H1 (cell line): ENCODE results near the gene C1RL. TPM values are rescaled to one million over a fixed set of nuclear protein-coding genes. Genes with fewer than 3 reads are reported as not detected.

Source experiments
- CTCF ChIA-PET: fragments of 300-600 bp; sonication (Branson Sonifier 250); formaldehyde crosslinking; loops from one replicate; lab custom pipeline; 2021; ENCODE audit not compliant: partially characterized antibody; lab: Charles Lee
- POLR2A ChIA-PET: fragments of 300-600 bp; sonication (Branson Sonifier 250); formaldehyde crosslinking; loops from one replicate; lab custom pipeline; 2021; ENCODE audit warnings: inconsistent platforms; ENCODE audit not compliant: partially characterized antibody; lab: Charles Lee
- DNase-seq, 2 experiments: peaks; one replicate each; pipeline versions ENCODE4 v3.0.0 to v3.0.0-alpha.2; 2010 to 2022; ENCODE audit warnings: low spot score in 2 of 2, low read depth in 1 of 2, mixed read lengths in 1 of 2
- FAIRE-seq: peaks from 2 replicates; lab custom pipeline; 2011; peaks lifted over from hg19 to GRCh38; lab: Jason Lieb, UNC
- H2AFZ ChIP-seq: 2 replicates; pipeline ENCODE4 v1.8.1; 2012; ENCODE audit warnings: low read length, inconsistent platforms
- H2AK5ac ChIP-seq: 2 replicates; pipeline ENCODE4 v1.6.1; 2013; ENCODE audit warnings: low read depth, low read length
- H2BK120ac ChIP-seq: replicated peaks from 2 replicates; pipeline ENCODE3; 2013; ENCODE audit warnings: low read depth, low read length, inconsistent platforms
- H2BK12ac ChIP-seq: 2 replicates; pipeline ENCODE4 v1.6.1; 2013; ENCODE audit warnings: low read depth, low read length
- H2BK15ac ChIP-seq: 2 replicates; pipeline ENCODE4 v1.6.1; 2013; ENCODE audit warnings: low read length
- H2BK20ac ChIP-seq: 2 replicates; pipeline ENCODE4 v1.6.1; 2013; ENCODE audit warnings: low read length
- H2BK5ac ChIP-seq: 2 replicates; pipeline ENCODE4 v1.6.1; 2013; ENCODE audit warnings: low read depth, low read length
- H3K14ac ChIP-seq: 2 replicates; pipeline ENCODE4 v1.6.1; 2013; ENCODE audit warnings: inconsistent platforms; ENCODE audit not compliant: insufficient read length
- H3K18ac ChIP-seq: 2 replicates; pipeline ENCODE4 v1.6.1; 2013; ENCODE audit warnings: low read length; ENCODE audit errors: extremely low read depth
- H3K23ac ChIP-seq: 2 replicates; pipeline ENCODE4 v1.6.1; 2013; ENCODE audit warnings: inconsistent platforms; ENCODE audit not compliant: insufficient read length
- H3K23me2 ChIP-seq: 2 replicates; pipeline ENCODE4 v1.6.1; 2013; ENCODE audit warnings: low read depth, low read length
- H3K27ac ChIP-seq: 2 replicates; pipeline ENCODE4 v1.6.1; 2011; ENCODE audit warnings: low read depth, low read length, inconsistent platforms
- H3K27me3 ChIP-seq, 4 experiments: replicated peaks in 1 of 4; 1 replicate in 1 of 4; 2 replicates in 3 of 4; pipeline versions ENCODE4 v1.6.1 to v1.8.1; 2011 to 2013; ENCODE audit warnings: low read length in 3 of 4, mild to moderate bottlenecking in 3 of 4, inconsistent platforms in 2 of 4, mixed read lengths in 2 of 4, moderate library complexity in 1 of 4; ENCODE audit not compliant: control insufficient read depth in 3 of 4, insufficient read depth in 3 of 4; ENCODE audit errors: extremely low read depth in 1 of 4
- H3K36me3 ChIP-seq, 4 experiments: 2 replicates each; pipeline versions ENCODE4 v1.6.1 to v1.8.1; 2011 to 2013; ENCODE audit warnings: mild to moderate bottlenecking in 4 of 4, low read length in 3 of 4, moderate library complexity in 2 of 4, control low read depth in 1 of 4, inconsistent platforms in 1 of 4; ENCODE audit not compliant: insufficient read depth in 4 of 4, control insufficient read depth in 2 of 4
- H3K4ac ChIP-seq: replicated peaks from 2 replicates; pipeline ENCODE3; 2013; ENCODE audit warnings: low read length, low read depth, mixed read lengths, inconsistent platforms; ENCODE audit not compliant: insufficient read length
- H3K4me1 ChIP-seq, 4 experiments: replicated peaks in 1 of 4; 1 replicate in 1 of 4; 2 replicates in 3 of 4; pipeline versions ENCODE4 v1.6.1 to v1.8.1; 2011 to 2013; ENCODE audit warnings: low read length in 3 of 4, inconsistent platforms in 2 of 4, mixed read lengths in 1 of 4; ENCODE audit not compliant: insufficient read depth in 4 of 4, control insufficient read depth in 3 of 4
- H3K4me2 ChIP-seq, 2 experiments: 2 replicates each; pipeline versions ENCODE4 v1.6.1 to v1.8.1; 2011 to 2013; ENCODE audit warnings: low read depth in 2 of 2, low read length in 2 of 2, control low read depth in 1 of 2, inconsistent platforms in 1 of 2, mild to moderate bottlenecking in 1 of 2; ENCODE audit not compliant: insufficient read depth in 1 of 2
- H3K4me3 ChIP-seq, 4 experiments: fragments of 200-600, 300-600 bp in 1 of 4; sonication (generic), shearing (Covaris generic), sonication (Bioruptor Twin) in 1 of 4; 2 replicates each; pipeline versions ENCODE4 v1.5.1 to v1.8.1; 2011 to 2016; ENCODE audit warnings: low read length in 4 of 4, low read depth in 3 of 4, control low read depth in 2 of 4, inconsistent platforms in 2 of 4, mild to moderate bottlenecking in 2 of 4, mixed read lengths in 1 of 4, moderate library complexity in 1 of 4; ENCODE audit not compliant: insufficient read depth in 2 of 4; ENCODE audit errors: extremely low read depth in 1 of 4
- H3K56ac ChIP-seq: replicated peaks from 2 replicates; pipeline ENCODE3; 2013; ENCODE audit warnings: low read depth, mild to moderate bottlenecking, mixed read lengths, low read length, inconsistent platforms; ENCODE audit not compliant: insufficient read length
- H3K79me1 ChIP-seq: 2 replicates; pipeline ENCODE4 v1.6.1; 2013; ENCODE audit warnings: low read depth, low read length, control low read depth
- H3K79me2 ChIP-seq, 2 experiments: 2 replicates each; pipeline versions ENCODE4 v1.6.1 to v1.8.1; 2012 to 2013; ENCODE audit warnings: low read length in 2 of 2, mild to moderate bottlenecking in 2 of 2, inconsistent platforms in 1 of 2; ENCODE audit not compliant: insufficient read depth in 2 of 2, control insufficient read depth in 1 of 2
- H3K9ac ChIP-seq, 4 experiments: replicated peaks in 1 of 4; 1 replicate in 1 of 4; 2 replicates in 3 of 4; pipeline versions ENCODE4 v1.6.1 to v1.8.1; 2011 to 2013; ENCODE audit warnings: low read depth in 3 of 4, low read length in 3 of 4, control low read depth in 2 of 4, mild to moderate bottlenecking in 2 of 4, moderate library complexity in 2 of 4, inconsistent platforms in 1 of 4; ENCODE audit errors: extremely low read depth in 1 of 4
- H3K9me3 ChIP-seq, 2 experiments: 2 replicates each; pipeline versions ENCODE4 v1.6.1 to v1.8.1; 2012 to 2013; ENCODE audit warnings: mild to moderate bottlenecking in 2 of 2, moderate library complexity in 2 of 2, control low read depth in 1 of 2, inconsistent platforms in 1 of 2, low read depth in 1 of 2, low read length in 1 of 2, mixed read lengths in 1 of 2; ENCODE audit not compliant: insufficient read depth in 2 of 2
- H4K20me1 ChIP-seq, 2 experiments: replicated peaks in 1 of 2; 2 replicates each; pipeline versions ENCODE3 to v1.8.1; 2011 to 2013; ENCODE audit warnings: inconsistent platforms in 2 of 2, low read length in 2 of 2, mild to moderate bottlenecking in 1 of 2; ENCODE audit not compliant: insufficient read depth in 2 of 2, control insufficient read depth in 1 of 2
- H4K5ac ChIP-seq: 2 replicates; pipeline ENCODE4 v1.6.1; 2013; ENCODE audit warnings: low read length, low read depth, mixed read lengths, inconsistent platforms; ENCODE audit not compliant: insufficient read length
- H4K8ac ChIP-seq: 2 replicates; pipeline ENCODE4 v1.8.0; 2013; ENCODE audit warnings: mild to moderate bottlenecking, moderate library complexity, low read length, inconsistent platforms; ENCODE audit not compliant: insufficient read depth; ENCODE audit errors: extremely low read depth
- H4K91ac ChIP-seq: replicated peaks from 2 replicates; pipeline ENCODE3; 2013; ENCODE audit warnings: low read length, mixed read lengths, inconsistent platforms; ENCODE audit not compliant: insufficient read length
- CBX5 ChIP-seq: fragments of 300-800, 300-1000 bp; sonication (generic); IDR thresholded peaks from 2 replicates; pipeline ENCODE4 v1.7.1; 2016; ENCODE audit warnings: antibody characterized with exemption, low read length, low read depth
- polyA plus RNA-seq, 7 experiments: library from polyadenylated mRNA; depleted of rRNA in 3 of 7; stranded (reverse) in 5 of 7; unstranded in 2 of 7; fragments of >200 nt in 5 of 7; fragments of 200-250 nt in 2 of 7; gene quantifications; 1 replicate in 5 of 7; 2 replicates in 1 of 7; 4 replicates in 1 of 7; pipeline versions ENCODE4 v1.2.1 to v1.2.3, GENCODE V29; 2011 to 2013; ENCODE audit warnings: missing spikeins in 2 of 7, mixed read lengths in 2 of 7
- total RNA-seq: library from RNA; stranded (reverse); fragmentation: NEBNext Ultra II Directional; extraction: Animal tissue kit (Norgen Biotek cat#: 25700); gene quantifications from 2 replicates; pipeline ENCODE4 v1.2.1, GENCODE V29; 2021

The C1RL gene
- total and polyA plus RNA-seq, 2 of the 8 experiments (the other 6 are each of a cell fraction or from before 2014, with no cell fraction given) = 11.4 to 15.5 TPM

DNA sequence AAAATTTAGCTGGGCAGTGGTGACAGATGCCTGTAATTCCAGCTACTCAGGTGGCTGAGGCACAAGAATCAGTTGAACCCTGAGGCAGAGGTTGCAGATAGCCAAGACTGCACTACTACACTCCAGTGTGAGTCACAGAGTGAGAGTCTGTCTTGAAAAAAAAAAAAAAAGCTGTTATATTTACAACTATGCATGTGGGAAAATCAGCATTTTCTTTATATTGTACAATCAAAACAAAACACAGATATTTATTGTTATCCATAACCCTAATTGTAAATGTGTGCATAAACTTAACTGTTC, 29.2 kb downstream of the C1RL start:
- Histone ChIP-seq H3K9ac (no peak overlapping the region), H3K36me3 (peaks cover 0 to 5% (median 1%) of the 10 kb centered on the region in 4 experiments; a peak in 2 of 8 replicates), H3K79me2 (no peaks in the 10 kb centered on the region), H3K27me3 (no peaks in the 10 kb centered on the region), H3K9me3 (peaks cover 0 to 3% of the 10 kb centered on the region in 2 experiments; a peak in 1 of 4 replicates), H3K18ac (no peak overlapping the region), H3K4me2 (no peak overlapping the region), H3K4me3 (no peak overlapping the region), H2BK15ac (no peak overlapping the region), H2BK5ac (no peak overlapping the region), H4K20me1 (peaks cover 0 to 8% of the 10 kb centered on the region in 2 experiments), H3K23me2 (peaks cover 9% of the 10 kb centered on the region; the same call in 1 of the 2 replicates), H3K4ac (no peak overlapping the region), H4K8ac (no peak overlapping the region), H4K5ac (no peak overlapping the region), H3K4me1 (no peaks in the 10 kb centered on the region), H4K91ac (no peak overlapping the region), H3K56ac (no peak overlapping the region), H2AK5ac (no peak overlapping the region), H2AFZ (no peak overlapping the region), H2BK20ac (no peak overlapping the region), H3K27ac (no peak overlapping the region), H2BK120ac (no peak overlapping the region), H3K79me1 (no peaks in the 10 kb centered on the region), H3K14ac (no peak overlapping the region), H3K23ac (no peak overlapping the region), H2BK12ac (no peak overlapping the region)
- ChIA-PET POLR2A (interaction anchor here (0.8 to 1.2 kb wide), 3 partner anchors 11 to 28 kb away, joined by 3 read pairs; no protein-coding TSS in a partner anchor), CTCF (interaction anchor here (0.7 to 2.9 kb wide), 4 partner anchors 10 to 102 kb away, joined by 3 to 20 read pairs (median 6); no protein-coding TSS in a partner anchor)
- FAIRE-seq (no peak), DNase-seq (no peak)
- TF ChIP-seq CBX5 = no peak
